Islet precursor cell (in vitro differentiated cells): ENCODE results near the gene NTM.
"Not testable (repeated sequence)": the region's sequence is repeated elsewhere in the genome, so short reads cannot be mapped to it uniquely, and the experiment has no call there.

ENCODE experiments used
- DNase-seq: peaks from one replicate; pipeline ENCODE4 v3.0.0-alpha.2; 2018

Gene NTM

DNA sequence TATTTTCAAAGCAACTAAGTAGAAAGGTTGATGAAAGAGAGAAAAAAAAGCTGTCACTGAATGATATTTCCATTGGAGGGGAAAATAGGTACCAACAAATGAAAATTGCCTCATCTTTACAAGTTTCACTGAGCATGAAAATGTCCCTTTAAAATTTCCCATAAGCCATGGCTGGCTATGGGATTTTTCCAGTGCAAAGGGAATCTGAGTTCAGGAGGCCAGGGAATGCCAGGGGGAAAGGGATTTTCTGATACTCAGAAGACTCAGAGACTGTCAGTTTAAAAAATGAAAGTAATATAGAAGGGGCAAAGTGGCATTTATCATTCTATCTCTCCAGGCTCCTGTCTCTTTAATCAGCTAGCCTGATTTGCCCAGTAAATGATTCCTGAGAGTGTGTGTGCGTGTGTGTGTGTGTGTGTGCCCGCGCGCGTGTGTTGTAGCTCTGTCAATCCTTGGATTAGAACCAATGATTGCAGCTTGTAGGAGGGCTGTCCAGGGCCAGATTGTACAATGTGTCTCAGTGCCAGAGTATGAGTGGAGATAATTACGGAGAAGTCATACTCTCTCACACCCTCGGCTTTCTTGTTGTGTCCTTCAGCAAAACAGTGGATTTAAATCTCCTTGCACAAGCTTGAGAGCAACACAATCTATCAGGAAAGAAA is at the start of gene NTM:
NTM (plus strand) TSS at position 526 of the 662 bp plus-strand sequence.
- no peak for DNase-seq

DNA sequence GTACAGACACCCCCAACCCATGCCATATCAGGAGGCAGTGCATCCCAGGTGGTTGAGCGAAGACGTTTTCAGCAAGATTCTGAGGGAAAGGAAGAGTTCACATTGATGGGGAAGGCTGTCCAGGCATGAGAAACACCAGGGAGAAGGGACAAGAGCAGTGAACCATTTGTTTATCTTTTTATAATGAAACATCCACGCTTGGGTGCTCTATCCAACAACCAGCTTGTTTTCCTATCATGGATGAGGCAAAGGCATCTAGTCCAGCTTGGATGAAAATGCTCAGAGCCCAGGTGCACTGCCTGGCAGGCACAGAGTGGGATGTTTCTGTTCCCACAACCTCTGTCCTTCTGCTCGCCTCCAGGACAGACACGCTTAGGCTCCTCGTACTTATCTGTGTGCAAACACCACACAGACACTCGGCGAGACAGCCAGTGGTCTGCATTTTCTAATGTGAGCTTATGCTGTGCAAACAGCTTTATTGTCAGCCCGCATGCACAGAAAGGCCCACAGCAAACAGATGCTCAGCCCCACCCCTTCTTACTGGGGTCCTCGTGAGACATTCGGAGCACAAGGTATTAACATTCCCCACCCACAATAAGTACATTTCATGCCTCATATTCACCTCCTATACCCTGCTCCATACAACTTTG is 45.4 kb upstream of the NTM start:
- no peak for DNase-seq

GRCh38 chr11:131326829-131327228 is 43.6 kb upstream of the NTM start:
- DNase-seq = no peak

- no peak for DNase-seq
Observed at GRCh38 chr11:131327421-131327820, 43.0 kb upstream of the NTM start.

GRCh38 chr11:131328843-131329242 is 41.6 kb upstream of the NTM start:
- DNase-seq = no peak

DNA sequence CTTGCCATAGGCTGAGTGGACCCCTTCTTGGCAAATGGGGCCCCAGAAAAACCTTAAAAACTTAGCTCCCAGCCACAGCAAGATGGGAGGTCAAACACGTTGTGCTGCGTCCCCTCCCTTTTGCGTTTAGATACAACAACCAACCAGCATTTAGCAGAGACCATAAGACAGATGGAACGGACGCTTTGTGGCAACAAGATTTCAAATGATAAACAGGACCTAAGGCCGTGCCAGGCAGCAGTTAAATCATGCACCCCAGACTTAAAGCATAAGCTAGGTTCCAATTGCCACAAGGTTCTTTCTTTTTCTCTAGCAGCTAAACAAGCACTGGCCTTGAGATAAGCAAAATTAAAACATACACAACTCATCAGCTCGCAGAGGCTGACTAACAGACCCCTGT is 39.4 kb upstream of the NTM start:
- DNase-seq = no peak

GRCh38 chr11:131331546-131331945 is 38.9 kb upstream of the NTM start:
- DNase-seq = no peak

DNA sequence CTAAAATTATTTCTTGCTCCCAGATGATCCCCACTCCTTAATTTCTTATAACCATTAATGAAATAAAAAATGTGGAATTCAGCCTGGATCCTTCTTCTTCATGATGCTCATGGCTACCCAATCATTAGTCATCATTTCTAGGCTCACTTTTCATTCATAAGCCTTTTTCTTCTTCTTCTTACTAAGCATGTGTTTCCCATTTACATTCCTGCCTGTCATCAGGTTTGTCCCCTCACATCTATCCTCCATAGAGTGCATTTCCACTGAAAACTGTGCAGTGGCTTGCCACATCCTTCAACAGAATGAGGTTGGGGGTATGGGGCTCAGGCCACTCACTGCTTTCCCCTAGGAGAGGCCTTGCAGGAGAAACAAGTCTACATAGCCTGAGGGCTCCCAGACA is 35.8 kb upstream of the NTM start:
- no peak for DNase-seq

- not testable (repeated sequence) for DNase-seq
Observed at GRCh38 chr11:131341900-131342299, 28.5 kb upstream of the NTM start.

GRCh38 chr11:131342442-131342841 is 28.0 kb upstream of the NTM start:
- not testable (repeated sequence) for DNase-seq

DNA sequence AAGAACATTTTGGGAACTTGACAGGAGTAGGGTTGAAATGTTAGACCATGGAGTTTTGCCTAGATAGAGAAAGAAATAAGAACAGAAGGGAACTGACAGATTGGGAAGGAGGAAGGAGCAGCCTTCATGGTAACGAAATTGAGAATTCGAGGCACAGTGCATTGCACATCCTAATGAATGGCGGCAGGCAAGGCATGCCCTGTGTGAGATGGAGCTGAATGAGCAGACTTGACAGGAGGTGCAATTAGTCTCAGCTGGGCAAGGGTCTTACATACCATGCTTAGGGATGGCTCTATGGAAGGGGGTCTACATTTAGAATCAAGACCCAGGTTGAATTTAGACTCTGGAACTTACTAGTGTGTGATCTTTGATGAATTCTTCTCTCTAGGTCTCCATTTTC is 25.0 kb upstream of the NTM start:
- no peak for DNase-seq

DNA sequence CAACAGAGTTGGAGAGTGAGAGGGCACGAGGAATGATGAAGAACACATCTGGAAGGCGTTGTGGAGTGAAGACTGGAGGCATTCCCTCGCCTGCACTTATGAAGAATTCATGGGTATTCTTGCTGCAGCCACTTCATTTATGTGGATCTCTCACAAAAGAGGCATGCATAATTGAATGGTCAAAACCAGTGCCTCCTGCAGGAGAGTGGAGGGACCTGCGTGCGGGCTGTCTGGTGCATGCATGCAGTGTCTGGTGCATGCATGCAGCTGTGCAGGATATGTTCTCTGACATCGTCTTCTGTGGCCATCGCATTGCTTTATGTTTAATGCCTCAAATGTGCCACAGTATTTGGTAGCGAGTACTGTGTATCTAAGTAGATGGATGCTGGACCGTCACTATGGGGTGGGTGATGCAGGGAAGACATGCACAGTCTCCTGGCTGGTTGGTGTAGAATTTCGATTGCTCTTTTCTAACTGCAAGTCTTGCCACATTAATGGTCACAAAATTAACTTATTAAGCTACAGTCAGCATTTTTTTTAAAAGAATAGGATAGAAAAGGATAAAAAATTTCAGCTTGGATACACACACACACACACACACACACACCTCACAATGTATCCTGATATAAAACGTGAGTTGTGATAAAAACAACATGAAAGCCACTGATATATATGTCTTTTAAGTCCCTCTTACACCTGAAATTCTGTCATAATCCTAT is 20.9 kb upstream of the NTM start:
- no peak for DNase-seq

- no peak for DNase-seq
Observed at GRCh38 chr11:131350872-131351271, 19.5 kb upstream of the NTM start.

GRCh38 chr11:131351848-131352247 is 18.6 kb upstream of the NTM start:
- no peak for DNase-seq

GRCh38 chr11:131353766-131354165 is 16.6 kb upstream of the NTM start:
- DNase-seq = no peak

- no peak for DNase-seq
Observed at GRCh38 chr11:131354251-131354701, 16.1 kb upstream of the NTM start.

DNA sequence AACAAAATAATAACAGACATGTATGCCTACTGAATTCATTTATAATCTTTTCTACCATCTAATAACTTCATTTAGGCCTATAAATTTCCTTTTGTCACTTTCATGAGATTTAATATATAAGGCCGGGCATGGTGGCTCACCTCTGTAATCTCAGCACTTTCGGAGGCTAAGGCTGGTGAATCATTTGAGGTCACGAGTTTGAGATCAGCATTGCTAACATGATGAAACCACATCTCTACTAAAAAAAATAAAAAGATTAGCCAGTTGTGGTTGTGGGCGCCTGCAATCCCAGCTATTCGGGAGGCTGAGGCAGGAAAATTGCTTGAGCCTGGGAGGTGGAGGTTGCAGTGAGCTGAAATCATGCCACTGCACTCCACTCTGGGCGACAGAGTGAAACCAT is 14.2 kb upstream of the NTM start:
- no peak for DNase-seq

- DNase-seq = no peak
Observed at GRCh38 chr11:131365329-131365930, 5.0 kb upstream of the NTM start.

GRCh38 chr11:131370901-131371790 is 731 bp downstream of the NTM start:
- no peak for DNase-seq

DNA sequence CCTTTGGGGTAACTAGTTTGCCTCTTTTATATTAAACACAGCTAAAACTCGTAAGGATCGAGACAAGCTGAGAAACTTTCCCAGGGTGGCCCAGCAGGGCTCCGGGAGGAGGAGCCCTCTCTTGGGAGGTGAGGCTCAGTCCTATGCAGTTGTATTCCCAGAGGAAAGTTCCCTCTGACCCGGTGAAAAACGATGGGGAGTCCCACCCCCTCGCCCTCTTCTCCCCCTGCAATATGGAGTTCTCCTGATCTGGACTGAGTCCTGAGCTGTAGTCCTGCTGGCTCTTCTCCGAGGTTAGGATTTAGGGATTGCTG is 1.3 kb downstream of the NTM start:
- DNase-seq = no peak

DNA sequence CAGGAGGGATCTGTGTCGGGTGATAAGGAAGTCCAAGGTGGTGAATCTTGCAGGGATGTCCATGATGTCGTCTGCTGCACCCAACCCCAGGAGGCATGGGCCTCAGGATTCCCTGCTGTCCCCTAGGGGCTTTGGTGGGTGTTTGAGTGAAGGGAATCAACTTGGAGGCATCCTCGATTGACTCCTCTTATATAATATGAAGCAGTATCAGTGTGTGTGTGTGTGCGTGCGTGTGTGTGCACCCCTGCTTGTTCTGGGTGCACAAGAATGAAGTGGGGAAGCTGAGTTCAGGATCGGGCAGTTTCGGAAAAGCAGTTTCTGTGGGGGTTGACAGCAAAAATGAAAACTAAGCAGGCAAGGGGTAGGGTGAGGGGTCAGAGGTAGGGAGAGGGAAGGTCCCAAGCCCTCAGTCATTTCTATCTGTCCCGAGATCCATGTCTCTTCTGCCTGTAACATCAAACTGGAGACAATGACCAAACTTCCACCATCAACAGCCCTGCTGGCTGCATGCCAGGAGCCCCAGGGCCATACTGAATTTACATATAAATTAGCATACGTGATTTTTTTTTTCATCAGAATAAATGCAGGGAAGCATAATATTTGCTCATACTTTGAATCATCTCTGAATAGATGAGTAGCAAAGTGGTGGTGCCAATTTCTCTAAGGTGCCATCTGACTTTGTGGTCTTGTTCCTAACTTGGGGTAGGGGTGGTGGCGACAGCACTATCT is 2.0 kb downstream of the NTM start:
- DNase-seq = no peak

DNA sequence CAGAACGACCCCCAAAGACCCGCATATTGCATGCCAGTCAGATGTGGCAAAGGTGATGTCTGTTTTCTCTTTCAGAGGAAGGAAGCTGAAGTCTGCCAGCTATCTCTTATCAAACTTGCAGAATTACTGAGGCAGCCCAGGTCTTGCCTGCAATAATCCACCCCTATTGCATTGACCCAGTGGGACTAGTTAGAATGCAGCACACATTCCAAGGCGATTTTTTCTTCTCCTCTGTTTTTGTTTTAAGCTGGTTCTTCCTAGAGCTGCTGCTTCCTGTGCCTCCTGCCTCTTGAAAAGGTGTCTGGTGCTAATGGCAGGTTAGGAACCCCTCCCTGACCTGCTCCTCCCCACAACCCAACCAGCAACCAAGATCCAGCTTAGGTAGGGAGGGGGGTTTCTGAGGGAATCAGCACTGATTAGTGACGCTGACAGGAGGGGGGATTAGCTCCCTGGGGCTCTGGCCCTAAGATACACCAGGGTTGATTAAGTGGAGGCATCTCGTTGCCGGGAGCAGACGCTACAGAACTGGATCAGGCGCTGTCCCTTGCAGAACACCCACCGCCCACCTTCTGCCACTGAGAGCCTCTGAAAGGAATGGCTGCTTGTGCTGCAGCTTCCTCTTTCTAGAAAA is 2.8 kb downstream of the NTM start:
- DNase-seq = no peak
